ENCODE measurements around the gene CLDN5.

CLDN5 gene

GRCh38 chr22:19510919-19511341 is 13.3 kb downstream of the CLDN5 start:
- H3K4me3 ChIP-seq (ENCODE audit: low read depth, low read length), result no peak overlapping the region
- no peak for TF ChIP-seq CTCF (conservative IDR thresholded peaks at IDR 0.05; ENCODE audit: low read depth, low read length)
- DNase-seq (ENCODE audit: low read depth), result no peak

GRCh38 chr22:19509923-19510322 is 14.3 kb downstream of the CLDN5 start:
- H3K4me3 ChIP-seq (ENCODE audit: low read depth, low read length), result no peak overlapping the region
- no peak for TF ChIP-seq CTCF (conservative IDR thresholded peaks at IDR 0.05; ENCODE audit: low read depth, low read length)
- no peak for DNase-seq (ENCODE audit: low read depth)

- TF ChIP-seq CTCF (conservative IDR thresholded peaks at IDR 0.05; ENCODE audit: low read depth, low read length), result no peak
- H3K4me3 ChIP-seq (ENCODE audit: low read depth, low read length), result no peak overlapping the region
- no peak for DNase-seq (ENCODE audit: low read depth)
Observed at GRCh38 chr22:19509191-19509590, 15.0 kb downstream of the CLDN5 start.

GRCh38 chr22:19508024-19508776 is 16.0 kb downstream of the CLDN5 start:
- no peak for DNase-seq (ENCODE audit: low read depth)
- TF ChIP-seq CTCF (conservative IDR thresholded peaks at IDR 0.05; ENCODE audit: low read depth, low read length), result no peak
- H3K4me3 ChIP-seq (ENCODE audit: low read depth, low read length), result no peak overlapping the region

- no peak for DNase-seq (ENCODE audit: low read depth)
- no peak overlapping the region for H3K4me3 ChIP-seq (ENCODE audit: low read depth, low read length)
- TF ChIP-seq CTCF (conservative IDR thresholded peaks at IDR 0.05; ENCODE audit: low read depth, low read length), result no peak
Observed at GRCh38 chr22:19507534-19507861, 16.7 kb downstream of the CLDN5 start.

- no peak for TF ChIP-seq CTCF (conservative IDR thresholded peaks at IDR 0.05; ENCODE audit: low read depth, low read length)
- no peak for DNase-seq (ENCODE audit: low read depth)
Observed at GRCh38 chr22:19506212-19506611, 18.0 kb downstream of the CLDN5 start.

GRCh38 chr22:19505735-19506126 is 18.5 kb downstream of the CLDN5 start:
- no peak for TF ChIP-seq CTCF (conservative IDR thresholded peaks at IDR 0.05; ENCODE audit: low read depth, low read length)
- DNase-seq (ENCODE audit: low read depth), result no peak
- no peak overlapping the region for H3K4me3 ChIP-seq (ENCODE audit: low read depth, low read length)

More at GRCh38 chr22:19506212-19506611, 18.0 kb downstream of the CLDN5 start:
- no peak overlapping the region for H3K4me3 ChIP-seq (ENCODE audit: low read depth, low read length)
